H9 (cell line): ENCODE data around the gene TADA2B. TPM values are rescaled to one million over a fixed set of nuclear protein-coding genes. Genes with fewer than 3 reads are reported as not detected.

Source experiments
- DNase-seq: peaks from one replicate; pipeline ENCODE4 v3.0.0-alpha.2; 2017
- H2AFZ ChIP-seq: one replicate; pipeline ENCODE4 v1.6.1; 2013; ENCODE audit warnings: mild to moderate bottlenecking, low read length, control low read depth, moderate library complexity
- H2AK5ac ChIP-seq: 2 replicates; pipeline ENCODE4 v1.6.1; 2013; ENCODE audit warnings: low read length, control low read depth, mixed read lengths; ENCODE audit not compliant: insufficient read length
- H2BK120ac ChIP-seq: one replicate; pipeline ENCODE4 v1.6.1; 2013; ENCODE audit warnings: low read depth, mild to moderate bottlenecking, low read length, control low read depth, inconsistent platforms; ENCODE audit not compliant: poor library complexity, severe bottlenecking
- H2BK12ac ChIP-seq: 2 replicates; pipeline ENCODE4 v1.6.1; 2013; ENCODE audit warnings: low read length, control low read depth, mixed read lengths, low read depth; ENCODE audit not compliant: insufficient read length
- H2BK15ac ChIP-seq: 2 replicates; pipeline ENCODE4 v1.6.1; 2013; ENCODE audit warnings: low read depth, low read length, control low read depth
- H2BK20ac ChIP-seq: one replicate; pipeline ENCODE4 v1.6.1; 2013; ENCODE audit warnings: low read depth, mild to moderate bottlenecking, low read length, control low read depth, inconsistent platforms; ENCODE audit not compliant: poor library complexity, severe bottlenecking
- H2BK5ac ChIP-seq: 2 replicates; pipeline ENCODE4 v1.6.1; 2013; ENCODE audit warnings: low read length, control low read depth, mixed read lengths; ENCODE audit not compliant: insufficient read length
- H3K14ac ChIP-seq: 2 replicates; pipeline ENCODE4 v1.6.1; 2013; ENCODE audit warnings: low read length, control low read depth; ENCODE audit not compliant: insufficient read depth
- H3K18ac ChIP-seq: 2 replicates; pipeline ENCODE4 v1.6.1; 2013; ENCODE audit warnings: low read depth, mild to moderate bottlenecking, mixed read lengths, low read length, control low read depth; ENCODE audit not compliant: insufficient read length
- H3K23ac ChIP-seq: 2 replicates; pipeline ENCODE4 v1.6.1; 2013; ENCODE audit warnings: low read length, control low read depth, mixed read lengths, low read depth; ENCODE audit not compliant: insufficient read length
- H3K23me2 ChIP-seq: 2 replicates; pipeline ENCODE4 v1.6.1; 2013; ENCODE audit warnings: low read depth, mild to moderate bottlenecking, mixed read lengths, low read length, control low read depth; ENCODE audit not compliant: insufficient read length, poor library complexity, severe bottlenecking
- H3K27ac ChIP-seq: 2 replicates; pipeline ENCODE4 v1.5.1; 2013; ENCODE audit warnings: low read length, control low read depth, mixed read lengths, low read depth; ENCODE audit not compliant: insufficient read length
- H3K27me3 ChIP-seq: 2 replicates; pipeline ENCODE4 v1.6.1; 2013; ENCODE audit warnings: low read length, control low read depth, inconsistent platforms; ENCODE audit not compliant: insufficient read depth
- H3K4ac ChIP-seq: 2 replicates; pipeline ENCODE4 v1.6.1; 2013; ENCODE audit warnings: low read depth, mild to moderate bottlenecking, control low read depth, inconsistent platforms, low read length, moderate library complexity
- H3K4me1 ChIP-seq: 2 replicates; pipeline ENCODE4 v1.6.1; 2013; ENCODE audit warnings: low read length, control low read depth, inconsistent platforms; ENCODE audit not compliant: insufficient read depth
- H3K4me2 ChIP-seq: 2 replicates; pipeline ENCODE4 v1.6.1; 2013; ENCODE audit warnings: low read length, control low read depth, mixed read lengths; ENCODE audit not compliant: insufficient read length, insufficient read depth
- H3K56ac ChIP-seq: 2 replicates; pipeline ENCODE4 v1.6.1; 2013; ENCODE audit warnings: low read depth, mild to moderate bottlenecking, mixed read lengths, low read length, control low read depth; ENCODE audit not compliant: insufficient read length
- H3K79me1 ChIP-seq: 2 replicates; pipeline ENCODE4 v1.6.1; 2013; ENCODE audit warnings: low read depth, mild to moderate bottlenecking, moderate library complexity, low read length, control low read depth, inconsistent platforms; ENCODE audit not compliant: insufficient read depth, poor library complexity, severe bottlenecking
- H3K79me2 ChIP-seq: 2 replicates; pipeline ENCODE4 v1.6.1; 2013; ENCODE audit warnings: low read length, control low read depth, inconsistent platforms; ENCODE audit not compliant: insufficient read depth
- H3K9ac ChIP-seq: 2 replicates; pipeline ENCODE4 v1.6.1; 2013; ENCODE audit warnings: low read length, control low read depth, mixed read lengths; ENCODE audit not compliant: insufficient read length; ENCODE audit errors: extremely low read depth
- H3K9me3 ChIP-seq: one replicate; pipeline ENCODE4 v1.6.1; 2013; ENCODE audit warnings: low read depth, low read length, inconsistent platforms; ENCODE audit not compliant: control insufficient read depth
- H3T11ph ChIP-seq: one replicate; pipeline ENCODE4 v1.6.1; 2013; ENCODE audit warnings: mild to moderate bottlenecking, low read length, control low read depth, inconsistent platforms
- H4K20me1 ChIP-seq: one replicate; pipeline ENCODE4 v1.6.1; 2013; ENCODE audit not compliant: control insufficient read depth, insufficient read length, insufficient read depth
- H4K5ac ChIP-seq: 2 replicates; pipeline ENCODE4 v1.6.1; 2013; ENCODE audit warnings: low read depth, mild to moderate bottlenecking, mixed read lengths, low read length, control low read depth; ENCODE audit not compliant: insufficient read length
- H4K8ac ChIP-seq: replicated peaks from 2 replicates; pipeline ENCODE4 v1.6.1; 2013; ENCODE audit warnings: low read length, control low read depth, mixed read lengths, low read depth; ENCODE audit not compliant: insufficient read length
- H4K91ac ChIP-seq: 2 replicates; pipeline ENCODE4 v1.6.1; 2013; ENCODE audit warnings: low read depth, mild to moderate bottlenecking, moderate library complexity, mixed read lengths, low read length, control low read depth; ENCODE audit not compliant: insufficient read length
- H3K27ac Mint-ChIP-seq, 3 experiments: 2 replicates in 2 of 3; 3 replicates in 1 of 3; pipeline ENCODE4 v1.8.0; 2020 to 2021; ENCODE audit warnings: mixed read lengths in 3 of 3, mild to moderate bottlenecking in 1 of 3, moderate library complexity in 1 of 3
- H3K27me3 Mint-ChIP-seq: 2 replicates; pipeline ENCODE4 v1.8.0; 2021; ENCODE audit warnings: low read depth, mild to moderate bottlenecking, moderate library complexity, mixed read lengths
- H3K36me3 Mint-ChIP-seq, 3 experiments: 2 replicates in 2 of 3; 3 replicates in 1 of 3; pipeline ENCODE4 v1.8.0; 2020 to 2021; ENCODE audit warnings: low read depth in 3 of 3, mixed read lengths in 3 of 3; ENCODE audit not compliant: insufficient read depth in 1 of 3
- H3K4me1 Mint-ChIP-seq, 2 experiments: 2 replicates each; pipeline ENCODE4 v1.8.0; 2020; ENCODE audit warnings: mixed read lengths in 2 of 2
- H3K4me3 Mint-ChIP-seq, 2 experiments: 2 replicates in 1 of 2; 3 replicates in 1 of 2; pipeline ENCODE4 v1.8.0; 2020 to 2021; ENCODE audit warnings: mild to moderate bottlenecking in 2 of 2, mixed read lengths in 2 of 2, moderate library complexity in 1 of 2
- H3K9me3 Mint-ChIP-seq, 2 experiments: 2 replicates in 1 of 2; 3 replicates in 1 of 2; pipeline ENCODE4 v1.8.0; 2020; ENCODE audit warnings: mild to moderate bottlenecking in 2 of 2, mixed read lengths in 2 of 2, moderate library complexity in 1 of 2
- WGBS: extraction: QIAGEN DNeasy Blood & Tissue Kit; methylation state at CpG from one replicate; pipeline ENCODE4 v1.1.7; 2013; ENCODE audit warnings: missing lambda C conversion rate, low lambda C conversion rate, mixed read lengths; ENCODE audit not compliant: insufficient read length; ENCODE audit errors: extremely low coverage; 5-methylcytosine and 5-hydroxymethylcytosine counted together
- total RNA-seq: library from RNA; stranded (reverse); gene quantifications from 2 replicates; pipeline ENCODE4 v1.2.1, GENCODE V29; 2021
- TF ChIP-seq, protein P1 (sequence below): fragments of 200-600 bp; sonication (generic); conservative IDR thresholded peaks from 3 replicates; pipeline ENCODE4 v1.8.0; 2021; ENCODE audit warnings: antibody characterized with exemption, mild to moderate bottlenecking

Gene TADA2B
- total RNA-seq, 1 experiment from 2014 or later = 14.0 TPM

- H2BK120ac ChIP-seq = no peak overlapping the region
- no peak overlapping the region for H3K4me2 ChIP-seq
- H3K23ac ChIP-seq = no peak overlapping the region
- no peaks in the 10 kb centered on the region for H3K23me2 ChIP-seq
- no peaks in the 10 kb centered on the region for H3K4me1 ChIP-seq
- H2AFZ ChIP-seq = no peak overlapping the region
- Mint-ChIP-seq H3K27me3 (no peaks in the 10 kb centered on the region; the same call in 1 of the 2 replicates), H3K4me1 (peaks cover 7 to 13% of the 10 kb centered on the region in 2 experiments; a peak in 3 of 4 replicates), H3K4me3 (no peak overlapping the region), H3K27ac (no peak overlapping the region), H3K36me3 (peaks cover 28 to 80% (median 59%) of the 10 kb centered on the region in 3 experiments; a peak in 6 of 7 replicates), H3K9me3 (no peaks in the 10 kb centered on the region; a peak in 1 of 5 replicates)
- no peaks in the 10 kb centered on the region for H4K20me1 ChIP-seq
- no peak overlapping the region for H3K27ac ChIP-seq
- no peak overlapping the region for H2BK5ac ChIP-seq
- H2BK15ac ChIP-seq = no peak overlapping the region
- H2BK12ac ChIP-seq = no peak overlapping the region
- no peak overlapping the region for H3K18ac ChIP-seq
- no peak overlapping the region for H4K8ac ChIP-seq
- no peak overlapping the region for H4K5ac ChIP-seq
- H2BK20ac ChIP-seq = no peak overlapping the region
- no CpG with 5 or more reads among the region's 6 CpGs for WGBS
- no peaks in the 10 kb centered on the region for H3K9me3 ChIP-seq
- no peak overlapping the region for H3K4ac ChIP-seq
- no peaks in the 10 kb centered on the region for H3K79me2 ChIP-seq
- no peak overlapping the region for H2AK5ac ChIP-seq
- TF ChIP-seq, protein P1, sequence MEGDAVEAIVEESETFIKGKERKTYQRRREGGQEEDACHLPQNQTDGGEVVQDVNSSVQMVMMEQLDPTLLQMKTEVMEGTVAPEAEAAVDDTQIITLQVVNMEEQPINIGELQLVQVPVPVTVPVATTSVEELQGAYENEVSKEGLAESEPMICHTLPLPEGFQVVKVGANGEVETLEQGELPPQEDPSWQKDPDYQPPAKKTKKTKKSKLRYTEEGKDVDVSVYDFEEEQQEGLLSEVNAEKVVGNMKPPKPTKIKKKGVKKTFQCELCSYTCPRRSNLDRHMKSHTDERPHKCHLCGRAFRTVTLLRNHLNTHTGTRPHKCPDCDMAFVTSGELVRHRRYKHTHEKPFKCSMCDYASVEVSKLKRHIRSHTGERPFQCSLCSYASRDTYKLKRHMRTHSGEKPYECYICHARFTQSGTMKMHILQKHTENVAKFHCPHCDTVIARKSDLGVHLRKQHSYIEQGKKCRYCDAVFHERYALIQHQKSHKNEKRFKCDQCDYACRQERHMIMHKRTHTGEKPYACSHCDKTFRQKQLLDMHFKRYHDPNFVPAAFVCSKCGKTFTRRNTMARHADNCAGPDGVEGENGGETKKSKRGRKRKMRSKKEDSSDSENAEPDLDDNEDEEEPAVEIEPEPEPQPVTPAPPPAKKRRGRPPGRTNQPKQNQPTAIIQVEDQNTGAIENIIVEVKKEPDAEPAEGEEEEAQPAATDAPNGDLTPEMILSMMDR = no peak
- no peak overlapping the region for H4K91ac ChIP-seq
- DNase-seq = no peak
- no peak overlapping the region for H3K9ac ChIP-seq
- no peaks in the 10 kb centered on the region for H3K79me1 ChIP-seq
- H3K27me3 ChIP-seq = no peaks in the 10 kb centered on the region; the same call in 1 of the 2 replicates
- no peak overlapping the region for H3T11ph ChIP-seq
- no peak overlapping the region for H3K56ac ChIP-seq
- H3K14ac ChIP-seq = no peak overlapping the region
Observed at GRCh38 chr4:7017446-7018048, 25.6 kb upstream of the TADA2B start.
